Right lobe of liver (tissue), 4 donors: ENCODE results near the gene IRF5.

Source experiments
- CTCF ChIP-seq, 4 donors: fragments of 200-600 bp in 3 of 4; fragments of 450-650 bp in 1 of 4; IDR thresholded peaks; one replicate each; pipeline versions ENCODE4 v1.5.1 to v1.8.0; 2016 to 2022; ENCODE audit warnings: antibody characterized with exemption in 4 of 4, mild to moderate bottlenecking in 2 of 4
- POLR2A ChIP-seq: fragments of 450-650 bp; IDR thresholded peaks from one replicate; pipeline ENCODE4 v1.6.1; 2017; ENCODE audit warnings: antibody characterized with exemption, mild to moderate bottlenecking
- donor health status: DM: no; HTN: no; CAD: no.
- donor health status: DM: no; HTN: no; CAD: no.
- donor health status: DM: no; HTN: yes; CAD: no.

DNA sequence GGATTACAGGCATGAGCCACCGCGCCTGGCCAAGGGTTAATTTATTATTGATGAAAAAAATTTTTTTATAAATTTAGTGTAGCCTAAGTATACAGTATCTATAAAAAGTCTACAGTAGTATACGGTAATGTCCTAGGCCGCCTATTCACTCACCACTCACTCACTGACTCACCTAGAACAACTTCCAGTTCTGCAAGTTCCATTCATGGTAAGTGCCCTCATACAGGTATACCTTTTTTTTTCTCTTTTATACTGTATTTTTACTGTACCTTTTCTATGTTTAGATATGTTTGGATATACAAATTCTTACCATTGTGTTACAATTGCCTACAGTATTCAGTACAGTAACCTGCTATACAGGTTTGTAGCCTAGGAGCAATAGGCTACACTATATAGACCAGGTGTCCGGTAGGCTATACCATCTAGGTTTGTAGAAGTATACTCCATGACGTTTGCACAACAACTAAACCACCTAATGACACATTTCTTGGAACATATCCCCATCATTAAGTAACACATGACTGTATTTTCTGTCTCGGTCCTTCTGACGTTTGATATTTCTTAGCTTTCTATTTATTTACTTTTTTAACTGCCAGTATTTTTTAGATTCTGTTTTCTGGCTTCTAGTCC, 23.4 kb downstream of the IRF5 start:
- TF ChIP-seq POLR2A (no peak), CTCF (IDR thresholded peaks at IDR 0.05) (no peak)
